D721Med (cell line): ENCODE measurements around the gene NPSR1.
"Not testable (repeated sequence)": the region's sequence is repeated elsewhere in the genome, so short reads cannot be mapped to it uniquely, and the experiment has no call there.

Source experiments
- DNase-seq: peaks from one replicate; pipeline ENCODE4 v3.0.0; 2011; ENCODE audit warnings: low spot score; ENCODE audit not compliant: insufficient read length
- FAIRE-seq: peaks from 2 replicates; lab custom pipeline; 2011; peaks lifted over from hg19 to GRCh38; lab: Jason Lieb, UNC
- CTCF ChIP-seq: IDR thresholded peaks from 2 replicates; pipeline ENCODE4 v1.5.1; 2012; ENCODE audit warnings: mild to moderate bottlenecking, control low read depth; ENCODE audit not compliant: insufficient read depth; ENCODE audit errors: missing control alignments

NPSR1 gene

GRCh38 chr7:34807548-34808340, 149.7 kb downstream of the NPSR1 start:
- no peak for TF ChIP-seq CTCF
- no peak for FAIRE-seq
- no peak for DNase-seq

GRCh38 chr7:34814203-34814842, 156.3 kb downstream of the NPSR1 start:
- FAIRE-seq, DNase-seq: not testable (repeated sequence)

- FAIRE-seq: no peak
- no peak for TF ChIP-seq CTCF
- no peak for DNase-seq
Measured at GRCh38 chr7:34821932-34822558, 164.0 kb downstream of the NPSR1 start.

GRCh38 chr7:34823650-34824258, 165.7 kb downstream of the NPSR1 start:
- peak; percentile 84 for TF ChIP-seq CTCF
- DNase-seq (no peak), FAIRE-seq (no peak)

- TF ChIP-seq CTCF: no peak
- DNase-seq: no peak
- no peak for FAIRE-seq
Measured at GRCh38 chr7:34825221-34825620, 167.2 kb downstream of the NPSR1 start.

GRCh38 chr7:34830390-34830789, 172.4 kb downstream of the NPSR1 start:
- no peak for TF ChIP-seq CTCF
- FAIRE-seq: no peak
- no peak for DNase-seq

GRCh38 chr7:34831436-34831835, 173.4 kb downstream of the NPSR1 start:
- FAIRE-seq: no peak
- TF ChIP-seq CTCF: no peak
- DNase-seq: no peak
